Measurements from ENCODE around the gene PPP6R3.

PPP6R3 gene

DNA sequence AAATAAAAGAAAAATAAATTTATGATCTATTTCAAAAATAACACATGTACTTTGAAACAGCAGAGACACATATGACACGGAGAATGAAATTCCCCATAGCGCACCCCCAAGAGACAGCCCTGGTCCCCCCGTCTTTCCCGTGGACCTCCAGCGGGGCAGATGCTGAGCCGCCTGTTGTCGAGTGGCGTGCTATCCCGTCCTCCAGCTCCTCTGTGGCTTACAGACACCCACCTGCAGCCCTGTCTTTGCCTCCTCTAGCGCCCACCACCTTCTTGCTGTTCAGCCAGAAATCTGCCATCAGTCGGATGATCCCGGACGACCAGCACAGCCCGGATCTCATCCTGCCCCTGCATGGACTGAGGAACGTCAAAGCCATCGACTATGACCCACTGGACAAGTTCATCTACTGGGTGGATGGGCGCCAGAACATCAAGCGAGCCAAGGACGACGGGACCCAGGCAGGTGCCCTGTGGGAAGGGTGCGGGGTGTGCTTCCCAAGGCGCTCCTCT is 44.4 kb upstream of the PPP6R3 start:
- Histone ChIP-seq H3K27me3 (ENCODE audit: insufficient read depth, low read depth, severe bottlenecking) (no peaks in the 10 kb centered on the region), H3K9me3 (ENCODE audit: severe bottlenecking) (no peaks in the 10 kb centered on the region), H3K4me3 (ENCODE audit: low read depth, low read length) (no peak overlapping the region), H3K36me3 (peaks cover 50% of the 10 kb centered on the region), H3K27ac (no peak overlapping the region)
- TF ChIP-seq, protein P1, sequence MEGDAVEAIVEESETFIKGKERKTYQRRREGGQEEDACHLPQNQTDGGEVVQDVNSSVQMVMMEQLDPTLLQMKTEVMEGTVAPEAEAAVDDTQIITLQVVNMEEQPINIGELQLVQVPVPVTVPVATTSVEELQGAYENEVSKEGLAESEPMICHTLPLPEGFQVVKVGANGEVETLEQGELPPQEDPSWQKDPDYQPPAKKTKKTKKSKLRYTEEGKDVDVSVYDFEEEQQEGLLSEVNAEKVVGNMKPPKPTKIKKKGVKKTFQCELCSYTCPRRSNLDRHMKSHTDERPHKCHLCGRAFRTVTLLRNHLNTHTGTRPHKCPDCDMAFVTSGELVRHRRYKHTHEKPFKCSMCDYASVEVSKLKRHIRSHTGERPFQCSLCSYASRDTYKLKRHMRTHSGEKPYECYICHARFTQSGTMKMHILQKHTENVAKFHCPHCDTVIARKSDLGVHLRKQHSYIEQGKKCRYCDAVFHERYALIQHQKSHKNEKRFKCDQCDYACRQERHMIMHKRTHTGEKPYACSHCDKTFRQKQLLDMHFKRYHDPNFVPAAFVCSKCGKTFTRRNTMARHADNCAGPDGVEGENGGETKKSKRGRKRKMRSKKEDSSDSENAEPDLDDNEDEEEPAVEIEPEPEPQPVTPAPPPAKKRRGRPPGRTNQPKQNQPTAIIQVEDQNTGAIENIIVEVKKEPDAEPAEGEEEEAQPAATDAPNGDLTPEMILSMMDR (IDR thresholded peaks at IDR 0.05; ENCODE audit: low read depth, low read length): no peak
- no peak for DNase-seq

DNA sequence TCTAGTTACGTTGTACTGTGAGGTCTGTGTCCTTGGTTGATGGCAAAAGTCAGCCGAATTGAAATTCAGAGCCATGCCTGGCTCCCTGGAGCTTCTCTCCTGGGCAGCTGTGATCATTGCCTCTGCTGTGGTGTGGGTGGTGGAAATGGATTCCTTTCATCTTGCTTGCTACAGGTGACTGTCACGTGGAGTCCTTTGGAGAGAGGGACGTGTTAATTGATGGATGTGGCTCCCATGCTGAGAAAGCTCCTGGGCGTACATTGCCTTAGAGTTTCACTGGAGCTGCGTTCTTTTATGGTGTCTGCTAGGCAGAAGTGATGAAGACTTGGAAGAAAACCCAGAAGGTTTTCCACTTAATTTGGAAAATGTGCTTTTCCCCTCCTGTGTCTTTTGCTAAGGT is 41.9 kb upstream of the PPP6R3 start:
- Histone ChIP-seq H3K36me3 (peaks cover 31% of the 10 kb centered on the region), H3K27me3 (ENCODE audit: insufficient read depth, low read depth, severe bottlenecking) (no peaks in the 10 kb centered on the region), H3K9me3 (ENCODE audit: severe bottlenecking) (no peaks in the 10 kb centered on the region), H3K27ac (no peak overlapping the region), H3K4me3 (ENCODE audit: low read depth, low read length) (no peak overlapping the region)
- TF ChIP-seq, protein P1 (IDR thresholded peaks at IDR 0.05; ENCODE audit: low read depth, low read length): no peak
- no peak for DNase-seq

DNA sequence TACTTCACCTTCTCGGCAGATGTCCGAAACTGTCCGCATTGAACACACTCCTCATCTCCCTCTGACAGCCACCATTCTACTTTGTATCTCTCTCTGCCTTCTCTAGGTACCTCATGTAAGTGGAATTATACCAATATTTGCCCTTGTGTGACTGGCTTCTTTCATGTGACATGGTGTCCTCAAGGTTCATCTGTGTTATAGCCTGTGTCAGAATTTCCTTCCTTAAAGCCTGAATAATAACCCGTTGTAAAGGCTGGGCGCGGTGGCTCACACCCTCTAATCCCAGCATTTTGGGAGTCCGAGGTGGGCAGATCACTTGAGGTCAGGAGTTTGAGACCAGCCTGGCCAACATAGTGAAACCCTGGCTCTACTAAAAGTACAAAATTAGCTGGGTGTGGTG is 40.4 kb upstream of the PPP6R3 start:
- Histone ChIP-seq H3K27me3 (ENCODE audit: insufficient read depth, low read depth, severe bottlenecking) (no peaks in the 10 kb centered on the region), H3K36me3 (peaks cover 25% of the 10 kb centered on the region), H3K9me3 (ENCODE audit: severe bottlenecking) (no peaks in the 10 kb centered on the region), H3K27ac (no peak overlapping the region), H3K4me3 (ENCODE audit: low read depth, low read length) (no peak overlapping the region)
- TF ChIP-seq, protein P1 (IDR thresholded peaks at IDR 0.05; ENCODE audit: low read depth, low read length): no peak
- no peak for DNase-seq

DNA sequence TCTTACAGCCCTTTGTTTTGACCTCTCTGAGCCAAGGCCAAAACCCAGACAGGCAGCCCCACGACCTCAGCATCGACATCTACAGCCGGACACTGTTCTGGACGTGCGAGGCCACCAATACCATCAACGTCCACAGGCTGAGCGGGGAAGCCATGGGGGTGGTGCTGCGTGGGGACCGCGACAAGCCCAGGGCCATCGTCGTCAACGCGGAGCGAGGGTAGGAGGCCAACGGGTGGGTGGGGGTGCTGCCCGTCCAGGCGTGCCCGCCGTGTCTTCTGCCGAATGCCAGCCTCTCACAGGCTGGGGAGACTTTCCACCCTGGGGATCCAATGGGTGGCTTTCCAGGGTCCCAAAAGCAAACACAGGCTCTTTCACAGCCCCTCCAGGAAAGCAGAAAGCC is 37.1 kb upstream of the PPP6R3 start:
- Histone ChIP-seq H3K27me3 (ENCODE audit: insufficient read depth, low read depth, severe bottlenecking) (no peaks in the 10 kb centered on the region), H3K4me3 (ENCODE audit: low read depth, low read length) (no peak overlapping the region), H3K36me3 (peaks cover 43% of the 10 kb centered on the region), H3K27ac (no peak overlapping the region), H3K9me3 (ENCODE audit: severe bottlenecking) (no peaks in the 10 kb centered on the region)
- no peak for DNase-seq
- TF ChIP-seq, protein P1 (IDR thresholded peaks at IDR 0.05; ENCODE audit: low read depth, low read length): no peak

DNA sequence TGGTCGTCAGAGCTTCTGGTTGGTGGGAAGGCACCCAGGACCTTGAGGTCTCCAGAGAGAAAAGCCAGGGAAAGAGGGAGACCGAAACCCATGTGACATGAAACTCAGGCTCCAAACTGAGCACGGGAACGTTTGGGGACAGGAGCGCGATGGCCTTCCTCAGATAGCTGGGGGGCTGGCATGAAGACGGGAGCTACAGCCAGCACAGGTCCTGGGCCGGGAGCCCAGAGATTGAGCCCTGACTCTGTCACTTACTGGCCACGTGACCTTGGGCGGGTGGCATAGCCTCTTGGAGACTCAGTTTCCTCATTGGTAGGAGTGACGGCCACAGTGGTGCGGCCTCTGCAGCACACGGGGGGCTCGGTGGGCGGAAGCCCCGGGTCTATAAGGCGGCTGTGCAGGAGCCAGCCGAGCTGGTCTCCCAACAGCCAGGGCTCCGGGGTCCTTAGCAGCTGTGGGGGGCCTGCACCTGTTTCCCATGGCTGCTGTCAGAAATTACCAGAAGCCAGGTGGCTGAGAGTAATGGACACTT is 36.4 kb upstream of the PPP6R3 start:
- no peak overlapping the region for H3K27ac ChIP-seq
- TF ChIP-seq, protein P1 (IDR thresholded peaks at IDR 0.05; ENCODE audit: low read depth, low read length): no peak
- no peaks in the 10 kb centered on the region for H3K9me3 ChIP-seq (ENCODE audit: severe bottlenecking)
- no peak overlapping the region for H3K4me3 ChIP-seq (ENCODE audit: low read depth, low read length)
- peaks cover 43% of the 10 kb centered on the region for H3K36me3 ChIP-seq
- no peaks in the 10 kb centered on the region for H3K27me3 ChIP-seq (ENCODE audit: insufficient read depth, low read depth, severe bottlenecking)
- DNase-seq: no peak

All from WERI-Rb-1 (cell line).